Sigmoid colon (tissue), 7 donors: ENCODE data around the gene CYTH4. TPM values are rescaled to one million over a fixed set of nuclear protein-coding genes. Genes with fewer than 3 reads are reported as not detected.
"Not testable (repeated sequence)": the region's sequence is repeated elsewhere in the genome, so short reads cannot be mapped to it uniquely, and the experiment has no call there.

ENCODE experiments used
- DNase-seq: peaks from one replicate; pipeline ENCODE4 v3.0.0-alpha.2; 2019
- H3K27ac ChIP-seq, 4 donors: fragments of 200-600 bp; sonication (generic); one replicate each; pipeline ENCODE4 v1.5.1; 2016 to 2019; ENCODE audit warnings: mild to moderate bottlenecking in 1 of 4
- H3K27me3 ChIP-seq, 3 donors: fragments of 200-600 bp; sonication (generic); one replicate each; pipeline ENCODE4 v1.5.1; 2019; ENCODE audit warnings: mild to moderate bottlenecking in 1 of 3
- H3K36me3 ChIP-seq, 4 donors: fragments of 200-600 bp; sonication (generic); one replicate each; pipeline ENCODE4 v1.5.1; 2016 to 2019
- H3K4me1 ChIP-seq, 4 donors: fragments of 200-600 bp; sonication (generic); one replicate each; pipeline ENCODE4 v1.5.1; 2017 to 2019
- H3K4me3 ChIP-seq, 4 donors: fragments of 200-600 bp; sonication (generic); one replicate each; pipeline ENCODE4 v1.5.1; 2017 to 2019; ENCODE audit warnings: mild to moderate bottlenecking in 2 of 4, moderate library complexity in 1 of 4
- H3K9me3 ChIP-seq, 4 donors: fragments of 200-600 bp in 3 of 4; sonication (generic) in 3 of 4; one replicate each; pipeline versions ENCODE4 v1.5.1 to v1.6.1; 2013 to 2019
- CTCF ChIP-seq, 4 experiments: fragments of 450-650 bp in 3 of 4; fragments of 200-600 bp in 1 of 4; IDR thresholded peaks; one replicate each; pipeline ENCODE4 v1.5.1; 2016 to 2019; ENCODE audit warnings: antibody characterized with exemption in 4 of 4, mild to moderate bottlenecking in 3 of 4, moderate library complexity in 2 of 4
- EP300 ChIP-seq, 4 donors: sonication (generic); formaldehyde crosslinking; IDR thresholded peaks; one replicate each; pipeline ENCODE4 v1.6.1; 2017; ENCODE audit warnings: antibody characterized with exemption in 4 of 4
- POLR2A ChIP-seq, 2 donors: fragments of 450-650 bp; IDR thresholded peaks; one replicate each; pipeline ENCODE4 v1.6.1; 2016; ENCODE audit warnings: antibody characterized with exemption in 2 of 2, mild to moderate bottlenecking in 2 of 2, moderate library complexity in 2 of 2
- POLR2AphosphoS5 ChIP-seq, 4 donors: sonication (generic); formaldehyde crosslinking; IDR thresholded peaks; one replicate each; pipeline ENCODE4 v1.6.1; 2017; ENCODE audit warnings: antibody characterized with exemption in 4 of 4
- WGBS, 2 donors: extraction: QIAGEN DNeasy Blood & Tissue Kit; methylation state at CpG; one replicate each; pipeline ENCODE4 v1.1.7; 2013; 5-methylcytosine and 5-hydroxymethylcytosine counted together
- intact Hi-C: fragments of 100-400 bp; cut with DNase I; formaldehyde crosslinking; loops from one replicate; pipeline ENCODE4 v1.15.1; 2023
- polyA plus RNA-seq, 3 donors: library from polyadenylated mRNA; stranded (reverse); fragments of 200-250 nt; gene quantifications; one replicate each; pipeline ENCODE4 v1.2.3, GENCODE V29; 2013
- total RNA-seq, 4 donors: library from RNA; depleted of rRNA; stranded (reverse); fragments of >200 nt; gene quantifications; one replicate each; pipeline ENCODE4 v1.1.0, GENCODE V29; 2016
- donor health status: healthy with polysubstance abuse.
- donor health status: Bipolar disorder and iron deficiency.
- donor health status: healthy.

CYTH4 gene
- total and polyA plus RNA-seq, 7 donors, result 4.2 to 22.0 (median 7.2) TPM

DNA sequence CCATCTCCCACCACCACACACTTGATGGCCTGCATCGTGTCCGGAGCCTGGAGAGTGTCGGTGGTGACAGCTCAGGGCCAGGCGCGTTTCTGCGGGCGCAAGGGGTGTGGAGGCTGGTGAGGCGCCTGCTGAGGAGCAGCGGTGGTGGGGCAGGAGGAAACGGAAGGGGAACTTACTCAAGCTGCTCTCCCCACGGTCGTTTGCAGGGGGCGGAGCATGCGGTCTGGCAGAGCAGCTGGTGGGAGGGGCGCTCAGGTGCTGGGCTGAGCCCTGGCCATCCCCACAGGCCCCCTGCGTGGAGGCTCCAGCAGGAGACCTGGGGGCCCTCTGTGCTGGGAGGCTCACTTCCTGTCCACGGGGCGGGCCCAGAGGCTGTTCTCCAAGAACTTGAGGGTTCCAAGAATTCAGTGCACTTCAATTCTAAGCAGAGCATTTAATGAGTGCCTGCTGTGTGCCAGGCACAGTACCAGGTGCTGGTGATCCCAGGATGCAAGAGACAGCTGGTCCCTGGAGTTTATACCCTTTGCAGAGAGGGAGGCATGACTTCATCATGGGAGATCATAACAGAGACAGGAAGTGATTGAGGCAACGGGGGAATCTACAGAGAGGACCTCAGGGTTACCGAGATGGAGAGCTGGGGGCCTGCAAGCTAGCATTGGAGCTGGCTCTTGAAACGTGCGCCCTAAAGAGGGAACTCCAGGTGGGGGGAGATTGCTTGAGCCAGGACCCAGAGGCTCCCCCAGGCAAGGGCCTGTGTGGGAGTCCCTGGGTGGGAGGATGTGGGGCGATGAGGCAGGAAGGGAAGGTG is 38.0 kb upstream of the CYTH4 start, which contains the start of gene RAC2:
Gene RAC2 (minus strand): TSS at position 156 of the 808 bp plus-strand sequence. CDS start 121 bp downstream, at position 35.
- peaks cover 0 to 48% (median 23%) of the 10 kb centered on the region in 3 donors for H3K27me3 ChIP-seq
- no peaks in the 10 kb centered on the region for H3K4me1 ChIP-seq
- no peaks in the 10 kb centered on the region for H3K9me3 ChIP-seq
- H3K4me3 ChIP-seq, result peak within 1 kb of the TSS in 3 of 4 donors; percentile 15 to 27 (median 25)
- DNase-seq, result peak; percentile 72
- TF ChIP-seq POLR2AphosphoS5 (IDR thresholded peaks at IDR 0.05) (peak in 1 of 4 donors; percentile 21), POLR2A (IDR thresholded peaks at IDR 0.05) (no peak)
- WGBS, 2 donors, result 8 to 10% methylated on average over 23 of the region's 23 CpGs
- no peaks in the 10 kb centered on the region for H3K36me3 ChIP-seq
- intact Hi-C loops, result no loop called here
- H3K27ac ChIP-seq, result peak within 1 kb of the TSS in 1 of 4 donors; percentile 12

DNA sequence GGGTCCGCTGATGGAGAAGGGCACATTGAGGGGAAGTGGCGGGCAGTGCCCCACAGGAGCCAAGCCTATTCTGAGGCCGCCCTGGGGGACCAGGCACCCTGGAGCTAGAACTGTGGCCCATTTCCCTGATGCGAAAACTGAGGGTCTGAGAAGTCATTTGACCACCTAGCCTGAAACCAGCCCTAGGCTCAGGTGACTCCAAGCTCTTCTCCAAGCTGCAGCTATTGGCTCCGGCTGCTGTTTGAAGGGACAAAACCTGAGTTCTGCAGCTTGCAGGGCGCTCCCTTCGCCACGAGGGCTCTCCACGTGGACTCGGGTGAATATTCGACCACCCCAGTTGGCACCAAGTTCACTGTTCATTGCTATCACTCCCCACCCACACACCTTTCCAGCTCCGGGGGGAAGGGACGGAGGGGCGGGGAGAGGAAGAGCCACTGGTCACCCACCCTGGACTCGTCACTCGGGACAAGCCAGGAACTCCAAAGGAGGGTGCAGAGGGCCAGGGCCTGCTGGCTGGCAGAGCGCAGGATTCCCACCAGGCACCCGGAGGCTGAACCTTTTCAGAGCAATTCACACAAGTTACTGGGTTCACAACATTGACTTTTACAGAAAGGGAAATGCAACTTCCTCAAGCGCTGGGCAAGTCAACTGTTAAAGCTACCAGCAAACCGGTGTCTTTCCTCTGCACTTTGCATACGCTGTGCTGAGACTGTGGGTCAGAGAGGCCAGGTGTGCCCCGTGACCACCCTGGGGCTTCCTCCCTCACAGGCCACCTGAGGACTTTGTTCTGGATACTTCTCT is 37.2 kb upstream of the CYTH4 start:
- no peak overlapping the region for H3K27ac ChIP-seq
- no peaks in the 10 kb centered on the region for H3K4me1 ChIP-seq
- no peak for DNase-seq
- no peak for TF ChIP-seq EP300 (IDR thresholded peaks at IDR 0.05)
- TF ChIP-seq CTCF (IDR thresholded peaks at IDR 0.05), result no peak
- no peak for TF ChIP-seq POLR2A (IDR thresholded peaks at IDR 0.05)
- no peak for TF ChIP-seq POLR2AphosphoS5 (IDR thresholded peaks at IDR 0.05)
- H3K27me3 ChIP-seq, result peaks cover 0 to 42% (median 23%) of the 10 kb centered on the region in 3 donors
- no peaks in the 10 kb centered on the region for H3K36me3 ChIP-seq
- intact Hi-C loops, result no loop called here
- no peaks in the 10 kb centered on the region for H3K9me3 ChIP-seq
- no peak overlapping the region for H3K4me3 ChIP-seq
- WGBS, 2 donors, result 46 to 56% methylated on average over 22 of the region's 22 CpGs

DNA sequence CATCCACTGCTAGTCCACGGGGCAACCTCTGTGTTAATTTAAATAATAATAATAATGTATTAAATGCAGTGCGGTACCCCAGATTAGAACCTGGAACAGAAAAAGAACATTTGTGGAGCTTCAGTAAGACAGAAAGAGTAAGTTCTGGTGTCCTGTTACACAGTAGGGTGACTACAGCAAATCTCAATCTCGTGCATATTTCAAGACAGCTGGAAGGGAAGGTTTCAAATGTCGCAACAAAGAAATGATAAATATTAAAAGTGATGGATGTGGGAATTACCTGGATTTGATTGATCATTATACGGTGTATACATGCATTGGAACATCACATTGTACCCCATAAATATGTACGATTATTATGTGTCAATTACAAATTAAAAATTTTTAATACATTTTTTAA is 36.6 kb upstream of the CYTH4 start:
- Histone ChIP-seq H3K4me3 (no peak overlapping the region), H3K4me1 (no peaks in the 10 kb centered on the region), H3K9me3 (no peaks in the 10 kb centered on the region), H3K27ac (no peak overlapping the region), H3K27me3 (peaks cover 0 to 41% (median 23%) of the 10 kb centered on the region in 3 donors), H3K36me3 (no peaks in the 10 kb centered on the region)
- intact Hi-C loops, result no loop called here
- TF ChIP-seq POLR2A (IDR thresholded peaks at IDR 0.05) (no peak), POLR2AphosphoS5 (IDR thresholded peaks at IDR 0.05) (no peak), EP300 (IDR thresholded peaks at IDR 0.05) (no peak), CTCF (IDR thresholded peaks at IDR 0.05) (no peak)
- 66% methylated on average over 6 of the region's 6 CpGs for WGBS, 2 donors
- no peak for DNase-seq

GRCh38 chr22:37248251-37248650 is 34.1 kb upstream of the CYTH4 start:
- H3K9me3 ChIP-seq, result no peaks in the 10 kb centered on the region
- no peak overlapping the region for H3K27ac ChIP-seq
- H3K36me3 ChIP-seq, result no peaks in the 10 kb centered on the region
- intact Hi-C loops, result no loop called here
- WGBS, 2 donors, result 53 to 76% methylated on average over 6 of the region's 6 CpGs
- H3K4me1 ChIP-seq, result no peaks in the 10 kb centered on the region
- H3K4me3 ChIP-seq, result no peak overlapping the region
- TF ChIP-seq POLR2AphosphoS5 (IDR thresholded peaks at IDR 0.05), result no peak
- TF ChIP-seq POLR2A (IDR thresholded peaks at IDR 0.05), result no peak
- TF ChIP-seq CTCF (IDR thresholded peaks at IDR 0.05), result no peak
- no peak for TF ChIP-seq EP300 (IDR thresholded peaks at IDR 0.05)
- DNase-seq, result no peak
- peaks cover 0 to 24% (median 14%) of the 10 kb centered on the region in 3 donors for H3K27me3 ChIP-seq

GRCh38 chr22:37249986-37250385 is 32.3 kb upstream of the CYTH4 start:
- Histone ChIP-seq H3K4me3 (no peak overlapping the region), H3K9me3 (no peaks in the 10 kb centered on the region), H3K36me3 (no peaks in the 10 kb centered on the region), H3K27ac (no peak overlapping the region), H3K27me3 (peaks cover 0 to 15% (median 0%) of the 10 kb centered on the region in 3 donors), H3K4me1 (no peaks in the 10 kb centered on the region)
- DNase-seq, result peak; percentile 29
- TF ChIP-seq CTCF (IDR thresholded peaks at IDR 0.05) (no peak), POLR2A (IDR thresholded peaks at IDR 0.05) (no peak), POLR2AphosphoS5 (IDR thresholded peaks at IDR 0.05) (no peak), EP300 (IDR thresholded peaks at IDR 0.05) (no peak)
- intact Hi-C loops, result no loop called here
- 72 to 81% methylated on average over 12 of the region's 12 CpGs for WGBS, 2 donors

DNA sequence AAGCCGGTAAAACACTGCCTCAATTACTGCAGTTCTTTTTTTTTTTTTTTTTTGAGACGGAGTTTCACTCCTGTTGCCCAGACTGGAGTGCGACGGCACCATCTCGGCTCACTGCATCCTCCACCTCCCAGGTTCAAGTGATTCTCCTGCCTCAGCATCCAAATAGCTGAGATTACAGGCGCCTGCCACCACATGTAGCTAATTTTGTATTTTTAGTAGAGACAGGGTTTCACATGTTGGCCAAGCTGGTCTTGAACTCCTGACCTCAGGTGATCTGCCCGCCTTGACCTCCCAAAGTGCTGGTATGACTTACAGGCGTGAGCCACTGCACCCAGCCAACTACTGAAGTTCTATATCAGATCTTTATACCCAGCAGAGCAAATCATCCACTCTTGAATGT is 30.5 kb upstream of the CYTH4 start:
- H3K9me3 ChIP-seq, H3K4me1 ChIP-seq, intact Hi-C loops, H3K27ac ChIP-seq, H3K4me3 ChIP-seq, DNase-seq, H3K36me3 ChIP-seq: not testable (repeated sequence)
- WGBS, 2 donors, result 84 to 91% methylated on average over 8 of the region's 8 CpGs
- peaks cover 0 to 32% (median 12%) of the 10 kb centered on the region in 3 donors for H3K27me3 ChIP-seq
